Stomach (tissue), 4 donors: Measurements from ENCODE around the gene DIP2A.

Experiments
- CTCF ChIP-seq, 7 experiments: fragments of 450-650 bp in 4 of 7; fragments of 200-600 bp in 3 of 7; sonication (generic) in 3 of 7; IDR thresholded peaks; one replicate each; pipeline ENCODE4 v1.5.1; 2016 to 2019; ENCODE audit warnings: antibody characterized with exemption in 7 of 7, control low read depth in 2 of 7, mild to moderate bottlenecking in 1 of 7
- POLR2AphosphoS5 ChIP-seq, 3 donors: sonication (generic); formaldehyde crosslinking; IDR thresholded peaks; one replicate each; pipeline ENCODE4 v1.6.1; 2016; ENCODE audit warnings: antibody characterized with exemption in 3 of 3

DNA sequence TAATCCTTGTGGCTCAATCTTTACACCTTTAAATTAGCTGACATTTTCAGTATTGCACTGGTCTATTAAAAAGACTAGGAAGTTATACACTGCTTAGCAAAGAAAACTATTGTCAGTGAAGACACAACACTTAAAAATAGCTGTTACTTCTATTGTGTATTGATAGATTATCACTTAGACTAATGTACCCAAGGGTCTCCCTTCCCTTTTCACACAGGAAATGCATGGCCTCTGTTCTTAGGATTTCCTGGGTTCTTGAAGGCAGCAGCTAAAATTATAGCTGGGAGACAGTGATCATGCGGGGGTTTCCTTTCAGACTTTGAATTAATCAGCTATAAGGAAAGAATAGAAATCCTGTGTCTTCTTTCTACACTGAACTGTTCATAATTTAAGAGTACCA is 12.8 kb downstream of the DIP2A start:
- no peak for TF ChIP-seq CTCF (IDR thresholded peaks at IDR 0.05)
- TF ChIP-seq POLR2AphosphoS5 (IDR thresholded peaks at IDR 0.05), result no peak
